Kidney tubule cell (primary cell): ENCODE data around the gene NOD2.
A peak's percentile ranks its signal among the peaks of the same experiment; 100 is the strongest.

Source experiments
- DNase-seq: peaks from one replicate; pipeline ENCODE4 v3.0.0-alpha.2; 2018; ENCODE audit warnings: low spot score

Gene NOD2

DNA sequence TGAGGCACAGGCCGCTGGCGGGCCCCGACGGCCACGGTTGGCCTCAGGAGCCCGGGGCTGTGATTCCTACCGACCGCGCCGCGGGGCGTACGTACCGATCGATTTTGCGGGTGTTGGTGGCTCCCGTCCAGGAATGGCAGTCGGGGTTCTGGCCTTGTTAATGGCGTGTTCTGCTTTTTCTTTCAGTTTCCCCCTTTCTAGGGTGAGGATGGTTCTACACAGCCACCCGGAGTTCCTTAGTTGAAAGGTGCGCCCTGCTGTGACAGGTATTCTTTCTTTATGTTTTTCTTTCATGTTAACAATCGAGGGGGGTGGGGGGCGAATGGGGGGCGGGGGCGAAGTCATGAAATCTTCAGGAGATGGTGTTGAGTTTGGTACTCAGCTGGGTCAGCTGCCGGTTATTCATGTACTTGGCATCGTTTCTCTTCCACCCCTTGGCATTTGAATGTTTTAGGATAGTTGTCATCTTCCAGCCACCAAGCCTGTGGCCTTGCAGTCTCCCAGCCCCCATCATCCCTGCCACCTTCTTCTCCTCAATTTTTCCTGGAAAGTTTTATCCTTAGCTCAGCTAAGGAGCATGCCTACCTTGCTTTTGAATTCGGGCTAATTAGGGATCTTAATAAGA lies 49.3 kb downstream of the NOD2 start:
- DNase-seq = peak; percentile 73

DNA sequence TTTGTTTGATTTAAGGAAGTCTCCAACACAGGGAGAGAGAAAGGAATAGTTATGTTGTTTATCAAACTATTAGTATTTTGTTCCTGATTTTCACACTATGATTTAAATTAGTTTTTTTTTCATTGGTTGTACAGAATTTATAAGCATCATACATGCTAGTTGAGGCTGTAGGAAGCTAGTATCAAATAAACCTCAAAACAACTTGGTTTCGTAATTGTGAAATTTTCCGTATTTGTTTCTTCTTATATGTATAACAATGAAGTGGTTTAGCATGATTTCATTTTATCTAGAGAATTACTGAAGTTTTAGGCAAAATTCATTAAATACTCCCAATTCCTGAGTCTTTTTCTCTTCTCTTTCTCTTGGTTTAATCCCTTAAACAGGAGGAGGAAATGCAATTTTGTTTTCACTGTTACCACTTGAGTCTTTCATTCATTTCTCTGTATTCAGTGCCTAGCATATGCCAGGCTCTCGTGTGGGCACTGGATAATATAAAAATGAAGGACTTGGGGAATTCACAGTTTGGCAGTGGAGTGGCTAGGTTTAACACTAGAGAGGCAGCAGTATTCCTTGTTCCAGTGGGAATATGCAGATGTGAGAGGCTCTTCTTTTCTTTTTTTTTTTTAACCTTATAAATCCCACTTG lies 50.3 kb downstream of the NOD2 start:
- no peak for DNase-seq

DNA sequence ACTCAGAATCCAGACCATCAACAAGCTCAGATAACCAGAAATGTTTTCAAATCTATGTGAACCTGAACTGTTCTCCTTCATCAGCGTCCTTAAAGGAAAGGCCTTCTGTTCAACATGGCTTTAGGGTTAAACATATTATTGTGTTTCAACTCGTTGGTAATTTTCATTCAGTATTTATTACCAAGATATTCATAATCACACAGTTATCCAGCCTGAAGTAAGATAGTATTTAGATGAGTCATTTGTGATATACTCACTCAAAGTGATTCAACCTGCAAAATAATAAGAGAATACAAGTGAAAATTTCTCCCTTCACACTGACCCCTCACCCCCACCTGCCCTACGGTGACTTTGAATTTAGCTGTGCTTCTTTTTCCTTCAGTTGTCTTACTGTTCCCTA lies 51.5 kb downstream of the NOD2 start:
- DNase-seq = peak; percentile 40

DNA sequence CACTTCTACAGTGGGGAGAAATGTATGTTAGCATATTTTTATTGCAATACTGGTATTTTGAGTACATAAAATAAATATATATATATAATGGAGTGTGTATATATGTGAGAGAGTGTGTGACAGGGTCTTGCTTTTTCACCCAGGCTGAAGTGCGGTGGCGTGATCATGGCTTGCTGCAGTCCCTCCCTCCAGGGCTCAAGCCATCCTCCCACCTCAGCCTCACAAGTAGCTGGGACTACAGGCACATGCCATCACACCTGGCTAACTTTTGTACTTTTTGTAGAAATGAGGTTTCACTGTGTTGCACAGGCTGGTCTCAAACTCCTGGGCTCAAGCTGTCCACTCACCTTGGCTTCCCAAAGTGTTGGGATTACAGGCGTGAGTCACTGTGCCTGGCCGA lies 52.5 kb downstream of the NOD2 start:
- no peak for DNase-seq

DNA sequence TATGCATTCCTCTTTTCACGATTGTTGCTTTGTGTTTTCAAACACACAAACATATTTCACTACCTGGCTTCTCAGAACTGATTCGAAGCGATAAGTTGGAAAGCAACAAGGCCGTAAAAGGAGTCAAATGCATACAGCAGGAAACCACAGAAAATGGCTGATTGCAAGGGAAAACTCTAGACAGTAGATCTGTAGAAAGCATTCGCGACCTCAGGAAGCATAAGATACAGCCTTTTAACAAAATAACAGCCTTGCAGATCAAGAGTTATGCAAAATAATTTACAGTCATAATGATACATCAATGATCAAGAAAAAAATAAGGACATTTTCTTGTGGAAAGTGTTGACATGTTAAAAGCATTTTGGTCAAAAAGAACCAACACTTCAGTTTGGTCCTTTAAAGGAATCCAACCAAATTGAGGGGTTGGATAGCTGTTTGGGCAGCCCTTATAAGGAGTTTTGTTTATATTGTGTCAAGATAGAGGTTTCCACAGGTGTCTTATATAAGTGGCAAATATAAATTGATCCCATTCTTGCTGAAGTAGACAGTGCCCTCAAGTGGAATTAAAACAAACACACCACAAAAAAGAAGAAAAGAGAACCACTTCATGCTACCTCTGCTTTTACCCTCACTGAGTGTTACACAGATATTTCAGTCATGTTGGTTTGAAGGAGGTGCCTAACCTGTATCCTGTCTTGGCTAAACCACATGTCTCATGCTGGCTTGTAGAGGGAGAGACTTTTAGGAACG lies 54.0 kb downstream of the NOD2 start:
- peak; percentile 12 for DNase-seq

DNA sequence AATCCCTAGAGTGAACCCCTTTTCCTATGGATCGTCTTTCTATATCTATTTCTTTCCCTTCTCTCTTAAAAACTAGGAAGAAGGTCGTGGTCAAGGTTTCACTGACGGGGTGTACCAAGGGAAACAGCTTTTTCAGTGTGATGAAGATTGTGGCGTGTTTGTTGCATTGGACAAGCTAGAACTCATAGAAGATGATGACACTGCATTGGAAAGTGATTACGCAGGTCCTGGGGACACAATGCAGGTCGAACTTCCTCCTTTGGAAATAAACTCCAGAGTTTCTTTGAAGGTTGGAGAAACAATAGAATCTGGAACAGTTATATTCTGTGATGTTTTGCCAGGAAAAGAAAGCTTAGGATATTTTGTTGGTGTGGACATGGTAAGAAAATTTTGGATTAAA lies 58.1 kb downstream of the NOD2 start:
- DNase-seq = no peak

DNA sequence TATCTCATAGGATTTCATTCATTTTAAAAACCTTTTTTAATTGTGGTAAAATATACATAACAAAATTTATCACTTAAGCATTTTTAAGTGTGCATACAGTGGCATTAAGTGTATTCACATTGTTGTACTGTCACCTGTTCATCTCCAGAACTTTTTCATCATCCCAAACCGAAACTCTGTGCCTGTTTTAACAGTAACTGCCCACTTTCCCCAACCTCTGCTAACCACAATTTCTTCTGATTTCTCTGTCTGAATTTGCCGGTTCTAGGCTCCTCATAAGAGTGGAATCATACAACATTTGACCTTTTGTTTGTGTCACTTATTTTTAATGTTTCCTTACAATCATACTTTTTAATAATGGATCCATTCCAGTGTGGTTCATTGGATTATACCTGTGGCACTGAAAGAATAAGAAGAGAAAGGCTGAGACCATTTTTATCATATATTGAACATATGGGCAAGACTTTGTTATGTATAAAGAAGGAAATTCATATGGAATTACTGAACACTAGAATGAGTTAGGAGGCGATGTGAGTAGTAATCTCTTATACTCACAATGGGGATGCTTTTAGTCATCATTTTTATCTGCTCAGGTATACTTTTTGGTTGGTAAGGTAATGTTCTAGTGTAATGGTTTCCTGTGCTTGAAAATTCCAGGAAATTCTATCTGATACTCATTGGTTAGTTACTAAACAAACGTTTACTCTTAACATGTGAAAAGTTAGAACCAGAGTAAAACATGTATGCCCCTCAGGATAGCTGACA lies 59.2 kb downstream of the NOD2 start:
- DNase-seq = no peak

DNA sequence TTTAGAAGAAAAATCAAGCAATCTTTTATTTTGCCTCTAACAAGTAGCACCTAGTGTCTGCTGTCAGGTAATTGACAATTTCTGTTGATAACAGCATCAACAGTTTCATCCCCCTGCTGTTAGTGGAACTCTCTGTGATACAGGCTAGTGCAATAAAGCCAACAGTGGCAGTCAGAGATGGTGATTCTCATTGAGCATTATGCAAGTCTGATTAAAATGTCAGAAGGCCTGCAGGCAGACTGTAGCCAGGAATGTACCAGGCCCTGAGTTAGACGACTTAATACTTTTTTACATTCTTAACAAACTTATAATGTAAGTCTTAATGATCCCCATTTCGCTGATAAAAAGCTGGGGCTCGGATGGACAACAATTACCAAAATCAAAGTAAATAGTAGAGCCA lies 63.1 kb downstream of the NOD2 start:
- no peak for DNase-seq

DNA sequence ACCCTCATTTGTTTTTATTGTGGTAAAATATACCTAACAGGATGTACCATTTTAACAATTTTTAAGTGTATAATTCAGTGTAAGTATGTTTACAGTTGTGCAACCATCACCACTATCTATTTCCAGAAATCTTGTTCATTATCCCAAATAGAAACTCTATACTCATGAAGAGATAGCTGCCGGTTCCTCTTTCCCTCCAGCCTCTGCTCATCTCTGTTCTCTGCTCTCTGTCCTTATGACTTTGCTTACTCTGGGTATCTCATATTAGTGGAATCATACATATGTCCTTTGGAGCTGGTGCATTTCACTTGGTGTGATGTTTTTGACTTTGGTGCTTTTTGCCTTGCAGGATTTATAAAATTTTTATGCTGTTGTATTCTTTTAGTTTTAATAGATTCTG lies 67.9 kb downstream of the NOD2 start:
- DNase-seq = no peak

DNA sequence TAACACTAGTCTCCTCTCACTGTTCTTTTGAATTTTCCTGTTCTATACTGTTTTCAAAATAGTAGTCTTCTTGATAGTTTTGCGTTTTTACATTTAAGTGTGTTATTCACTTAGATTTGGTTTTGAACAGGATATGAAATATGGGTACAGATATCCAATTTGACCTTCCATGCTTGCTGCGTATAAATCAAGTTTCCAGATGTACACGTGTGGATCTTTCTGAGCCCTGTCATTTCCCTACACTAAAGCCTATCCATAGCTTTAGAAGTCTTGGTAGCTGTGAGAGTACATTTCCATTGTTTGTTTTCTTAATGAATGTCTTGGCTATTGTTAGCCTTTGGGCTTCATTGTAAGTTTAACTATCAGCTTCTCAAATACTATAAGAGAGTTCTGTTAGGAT lies 68.8 kb downstream of the NOD2 start:
- DNase-seq = no peak

DNA sequence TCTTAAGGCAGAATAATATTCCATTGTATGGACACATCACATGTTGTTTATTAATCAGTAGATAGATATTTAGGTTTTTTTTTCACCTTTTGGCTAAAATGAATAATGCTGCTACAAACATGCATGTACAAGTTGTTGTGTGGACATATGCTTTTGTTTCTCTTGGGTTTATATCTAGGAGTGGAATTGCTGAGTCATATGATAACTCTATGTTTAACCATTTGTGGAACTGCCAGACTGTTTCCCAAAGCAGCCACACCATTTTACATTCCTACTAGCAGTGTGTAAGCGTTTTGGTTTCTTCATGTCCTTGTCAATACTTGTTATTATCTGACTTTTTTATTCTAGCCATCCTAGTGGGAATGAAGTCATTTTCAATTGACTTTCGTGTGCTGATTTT lies 69.8 kb downstream of the NOD2 start:
- DNase-seq = no peak

DNA sequence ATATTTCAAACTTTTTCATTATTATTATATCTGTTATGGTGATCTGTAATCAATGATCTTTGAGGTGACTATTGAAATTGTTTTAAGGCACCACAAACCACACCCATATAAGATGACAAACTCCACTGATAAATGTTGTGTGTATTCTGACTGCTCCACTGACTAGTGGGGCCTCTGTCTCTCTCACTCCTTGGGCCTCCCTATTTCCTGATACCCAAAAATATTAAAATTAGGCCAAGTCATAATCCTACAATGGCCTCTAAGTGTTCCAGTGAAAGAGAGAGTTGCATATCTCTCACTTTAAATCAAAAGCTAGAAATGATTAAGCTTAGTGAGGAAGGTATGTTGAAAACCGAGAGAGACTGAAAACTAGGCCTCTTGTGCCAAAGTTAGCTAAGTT lies 71.9 kb downstream of the NOD2 start:
- no peak for DNase-seq

DNA sequence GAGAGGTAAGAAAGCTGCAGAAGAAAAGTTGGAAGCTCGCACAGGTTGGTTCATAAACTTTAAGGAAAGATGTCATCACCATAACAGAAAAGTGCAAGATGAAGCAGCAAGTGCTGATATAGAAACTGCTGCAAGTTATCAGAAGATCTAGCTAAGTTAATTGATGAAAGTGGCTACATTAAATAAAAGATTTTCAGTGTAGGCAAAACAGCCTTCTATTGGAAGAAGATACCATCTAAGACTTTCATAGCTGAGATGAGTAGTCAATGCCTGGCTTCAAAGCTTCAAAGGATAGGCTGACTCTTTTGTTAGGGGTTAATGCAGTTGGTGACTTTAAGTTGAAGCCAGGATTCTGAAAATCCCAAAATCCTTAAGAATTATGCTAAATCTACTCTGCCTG lies 72.5 kb downstream of the NOD2 start:
- DNase-seq = no peak

DNA sequence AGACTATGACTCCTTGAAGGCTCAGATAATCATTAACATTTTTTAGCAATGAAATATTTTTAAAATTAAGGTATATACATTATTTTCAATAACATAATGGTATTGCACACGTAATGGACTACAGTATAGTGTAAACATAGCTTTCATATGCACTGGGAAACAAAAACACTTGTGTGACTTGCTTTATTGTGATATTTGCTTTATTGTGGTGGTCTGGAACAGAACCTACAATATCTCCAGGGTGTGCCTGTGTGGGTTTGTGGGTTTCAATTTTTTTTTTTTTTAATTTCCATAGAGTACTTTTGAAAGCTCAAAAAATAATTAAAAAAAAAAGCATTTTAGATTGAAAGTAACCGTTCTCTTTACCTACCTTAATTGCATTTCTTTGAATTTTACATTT lies 73.8 kb downstream of the NOD2 start:
- no peak for DNase-seq

DNA sequence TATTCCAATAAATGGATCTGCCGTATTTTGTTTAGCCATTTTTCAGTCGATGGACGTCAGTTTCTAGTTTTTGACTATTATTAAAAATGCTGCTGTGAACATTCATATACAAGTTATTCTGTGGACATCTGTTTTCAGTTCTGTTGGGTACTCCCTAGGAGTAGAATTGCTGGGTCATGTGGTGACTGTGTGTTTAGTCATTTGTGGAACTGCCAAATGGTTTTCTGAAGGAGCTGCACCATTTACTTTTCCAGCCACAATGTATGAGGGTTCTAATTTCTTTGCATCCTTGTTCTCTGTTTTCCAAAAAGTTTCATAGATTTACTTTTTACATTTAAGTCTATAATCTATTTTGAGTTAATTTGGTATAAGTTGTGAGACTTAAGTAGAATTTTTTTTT lies 78.0 kb downstream of the NOD2 start:
- DNase-seq = peak; percentile 2

DNA sequence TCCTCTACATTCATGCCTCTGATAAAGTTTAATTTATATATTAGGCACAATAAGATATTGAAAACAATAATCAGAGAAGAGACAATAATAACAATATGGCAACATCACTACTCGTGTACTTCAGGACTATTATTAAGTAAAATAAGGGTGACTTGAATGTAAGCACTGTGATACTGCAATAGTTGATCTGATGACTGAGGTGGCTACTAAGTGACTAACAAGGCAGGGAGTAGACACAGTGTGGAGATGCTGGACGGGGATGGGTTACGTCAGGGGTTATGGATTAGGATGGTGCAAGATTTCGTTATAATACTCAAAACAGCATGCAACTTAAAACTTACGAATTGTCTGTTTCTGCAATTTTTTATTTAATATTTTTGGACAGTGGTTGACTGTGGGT lies 81.0 kb downstream of the NOD2 start:
- DNase-seq = no peak

DNA sequence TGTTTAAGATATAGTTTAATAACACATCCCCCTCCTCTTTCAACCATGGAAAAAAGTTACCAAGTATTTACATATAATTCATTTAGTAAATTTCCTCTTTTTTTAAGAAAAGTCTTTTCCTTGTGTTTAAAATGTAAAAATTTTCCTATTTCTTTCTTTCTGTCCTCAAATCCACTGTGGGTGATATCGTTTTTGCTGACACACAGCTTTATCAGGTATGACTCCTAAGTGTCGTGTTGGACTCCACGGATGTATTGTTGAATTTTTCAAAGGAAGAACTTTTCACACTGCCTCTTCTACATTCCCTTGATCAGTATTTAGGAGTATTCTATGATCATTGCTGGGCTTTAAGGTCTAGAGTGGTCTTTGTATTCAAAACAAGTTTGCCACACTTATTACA lies 81.6 kb downstream of the NOD2 start:
- DNase-seq = no peak

DNA sequence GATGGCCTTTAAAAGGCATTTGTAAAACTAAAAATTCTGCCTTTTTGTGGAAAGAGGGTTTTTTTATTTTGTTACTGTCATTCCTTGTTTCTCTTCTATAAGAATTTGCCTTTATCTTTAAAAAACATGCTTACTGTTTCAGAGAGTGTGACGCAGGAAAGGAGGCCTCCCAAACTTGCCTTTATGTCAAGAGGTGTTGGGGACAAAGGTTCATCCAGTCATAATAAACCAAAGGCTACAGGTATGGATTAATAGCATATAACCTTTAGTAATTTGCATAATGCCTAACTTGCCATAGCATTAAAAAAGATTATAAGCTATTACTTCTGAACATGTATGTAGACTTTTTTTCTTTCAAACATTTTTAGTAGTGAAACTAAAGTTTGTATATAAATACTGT lies 82.6 kb downstream of the NOD2 start:
- no peak for DNase-seq

DNA sequence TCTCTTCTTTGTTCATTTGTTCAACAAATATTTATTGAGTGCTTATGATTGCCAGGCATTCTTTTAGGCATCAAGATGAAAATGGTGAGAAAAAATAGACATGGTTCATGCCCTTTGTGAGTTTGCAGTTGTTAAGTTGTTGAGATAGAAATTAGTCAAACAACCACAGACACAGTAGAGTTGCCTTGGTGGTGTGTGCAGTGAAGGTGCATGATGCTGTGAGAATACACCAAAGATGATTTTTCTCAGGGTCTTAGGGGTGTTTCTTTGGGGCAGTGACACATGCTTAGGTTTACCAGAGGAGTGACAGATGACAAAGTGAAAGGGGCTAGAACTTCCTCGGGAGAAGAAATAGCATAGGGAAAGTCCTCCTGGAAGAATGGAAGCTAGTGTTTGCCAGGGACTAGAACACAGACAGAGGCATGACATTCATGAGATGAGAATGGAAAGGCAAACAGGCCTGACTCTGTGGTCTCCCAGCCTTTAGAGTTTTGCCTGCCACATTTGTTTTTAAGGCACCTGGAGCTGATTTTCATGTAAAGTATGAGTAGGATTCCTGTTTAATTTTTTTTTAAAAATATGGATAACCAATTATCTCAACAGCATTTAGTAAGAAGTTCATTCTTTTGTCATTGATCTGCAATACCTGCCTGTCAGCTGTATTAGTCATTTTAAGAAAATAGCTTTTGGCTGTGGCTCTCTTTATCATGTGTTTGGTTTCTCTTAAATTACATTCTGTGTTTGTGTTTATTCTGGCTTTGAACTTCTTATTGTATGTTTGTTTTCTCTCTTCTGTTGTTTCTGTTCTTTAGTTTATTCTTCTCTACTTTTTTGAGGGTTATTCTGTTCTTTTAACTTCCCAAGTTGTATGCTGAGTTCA lies 85.1 kb downstream of the NOD2 start:
- no peak for DNase-seq

DNA sequence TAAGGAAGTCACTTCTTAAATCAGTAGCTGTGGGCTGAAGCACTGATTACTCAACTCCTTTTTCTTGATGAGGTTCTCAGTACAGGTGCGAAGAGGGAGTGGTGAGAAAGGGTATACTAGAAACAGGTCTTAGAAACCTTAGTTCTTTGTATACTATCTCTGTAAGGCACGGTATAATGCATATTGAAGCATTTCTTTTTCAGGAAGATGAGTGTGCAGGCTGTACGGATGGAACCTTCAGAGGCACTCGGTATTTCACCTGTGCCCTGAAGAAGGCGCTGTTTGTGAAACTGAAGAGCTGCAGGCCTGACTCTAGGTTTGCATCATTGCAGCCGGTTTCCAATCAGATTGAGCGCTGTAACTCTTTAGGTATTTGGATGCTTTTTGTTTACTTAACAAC lies 87.6 kb downstream of the NOD2 start:
- DNase-seq = no peak

DNA sequence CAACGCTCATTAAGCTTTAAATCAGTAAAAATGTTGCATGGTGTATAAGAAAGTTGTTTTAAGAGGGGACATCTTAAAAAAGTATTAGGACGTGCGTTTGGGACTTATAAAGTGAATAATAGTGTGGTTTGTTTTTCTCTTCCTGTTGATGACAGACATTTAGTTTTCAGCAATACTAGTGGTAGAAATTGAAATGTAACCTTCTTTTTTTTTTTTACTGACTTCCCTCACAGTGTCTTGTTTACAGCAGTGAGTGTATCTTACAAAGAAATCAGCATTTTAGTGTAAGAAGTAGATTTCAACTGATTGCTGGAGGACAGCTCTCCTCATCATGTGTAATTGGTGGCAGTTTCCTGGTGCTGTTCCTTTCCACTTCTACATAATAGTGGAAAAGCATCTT lies 88.1 kb downstream of the NOD2 start:
- DNase-seq = no peak
